ENCODE measurements around the gene ATP6V0D1. TPM values are rescaled to one million over a fixed set of nuclear protein-coding genes. Genes with fewer than 3 reads are reported as not detected.

Gene ATP6V0D1
- total and polyA plus RNA-seq, 2 of the 4 experiments (the other 2 are of a cell fraction), result 112 to 124 TPM

- Histone ChIP-seq H2BK15ac (ENCODE audit: low read depth, low read length) (peak overlapping the region; percentile 23; the same call in 1 of the 3 replicates), H3K36me3 (ENCODE audit: control insufficient read depth, insufficient read depth, low read length) (no peaks in the 10 kb centered on the region), H4K8ac (ENCODE audit: low read depth in 2 of 2, low read length in 2 of 2) (no peak overlapping the region), H3K27ac (ENCODE audit: insufficient read depth, low read length) (no peak overlapping the region), H3K9ac (ENCODE audit: low read depth, low read length) (no peak overlapping the region), H3K9me3 (ENCODE audit: control insufficient read depth, insufficient read depth, low read length) (no peaks in the 10 kb centered on the region), H3K56ac (ENCODE audit: extremely low read depth, insufficient read depth, low read length) (no peak overlapping the region), H4K5ac (ENCODE audit: low read depth, low read length) (no peak overlapping the region), H4K91ac (ENCODE audit: insufficient read depth, low read depth, low read length) (no peak overlapping the region), H2BK120ac (ENCODE audit: low read depth, low read length) (no peak overlapping the region), H3K79me1 (ENCODE audit: low read depth in 1 of 2, low read length in 2 of 2) (peaks cover 0 to 10% of the 10 kb centered on the region in 2 experiments; a peak in 2 of 4 replicates), H2AK9ac (replicated peaks; ENCODE audit: low read depth, low read length, poor library complexity) (peak overlapping the region; percentile 40), H3K14ac (replicated peaks; ENCODE audit: low read depth, low read length) (no peak overlapping the region), H3K18ac (ENCODE audit: low read depth, low read length) (no peak overlapping the region), H2BK5ac (ENCODE audit: low read depth, low read length, poor library complexity, severe bottlenecking) (no peak overlapping the region), H3K23ac (ENCODE audit: low read depth, low read length) (no peak overlapping the region), H2AK5ac (ENCODE audit: low read depth, low read length) (peak overlapping the region; percentile 64; the same call in 1 of the 2 replicates), H3K4me1 (ENCODE audit: control insufficient read depth, insufficient read depth, low read length) (peaks cover 17% of the 10 kb centered on the region), H4K20me1 (ENCODE audit: insufficient read depth, low read length) (no peaks in the 10 kb centered on the region), H3K4ac (ENCODE audit: low read depth, low read length) (no peak overlapping the region), H3K4me3 (ENCODE audit: insufficient read depth, low read depth, low read length) (no peak overlapping the region), H2AFZ (replicated peaks; ENCODE audit: low read length, poor library complexity) (no peak overlapping the region), H3K27me3 (ENCODE audit: control insufficient read depth, insufficient read depth, low read length) (no peaks in the 10 kb centered on the region), H2BK20ac (ENCODE audit: low read depth, low read length) (no peak overlapping the region), H3K9me1 (ENCODE audit: insufficient read depth, low read length) (peaks cover 12% of the 10 kb centered on the region), H3K4me2 (ENCODE audit: low read depth, low read length) (no peak overlapping the region)
- dilution Hi-C loops (cut with HindIII; ENCODE audit: low sequenced_read_pairs, unreplicated experiment), result no loop called here
- DNase-seq (no peak), ATAC-seq (ENCODE audit: low read depth) (no peak)
- TF ChIP-seq MAFK (IDR thresholded peaks at IDR 0.05; ENCODE audit: low read depth, low read length), result no peak
- TF ChIP-seq FOS (IDR thresholded peaks at IDR 0.05; ENCODE audit: low read depth, low read length), result no peak
- no peak for TF ChIP-seq RCOR1 (IDR thresholded peaks at IDR 0.05; ENCODE audit: insufficient replicate concordance, low read length)
- TF ChIP-seq MAZ (IDR thresholded peaks at IDR 0.05; ENCODE audit: borderline replicate concordance, low read depth, low read length), result no peak
- no peak for TF ChIP-seq NFE2L2 (IDR thresholded peaks at IDR 0.05; ENCODE audit: low read depth, low read length)
- no peak for TF ChIP-seq MXI1 (IDR thresholded peaks at IDR 0.05; ENCODE audit: borderline replicate concordance, low read depth, low read length)
- in situ Hi-C loops (cut with MboI; ENCODE audit: low sequenced_read_pairs), result no loop called here
- 100% methylated on average over 1 of the region's 5 CpGs; no CpG with 5 or more reads in 1 of the 2 experiments for WGBS, 2 experiments (ENCODE audit: extremely low coverage in 2 of 2, insufficient read length in 1 of 2)
- CTCF ChIA-PET, result no interaction called here
- POLR2A ChIA-PET (ENCODE audit: unreplicated experiment), result no interaction called here
- BruUV-seq (replicated peaks), result no TSS peak
- intact Hi-C loops (cut with micrococcal nuclease), result no loop called here
Observed at GRCh38 chr16:67404740-67405226, 76.2 kb downstream of the ATP6V0D1 start.
